HG03521 (cell line): ENCODE data around the gene ITGB7.

ENCODE experiments used
- ATAC-seq: cut with Tn5 transposase; IDR thresholded peaks from one replicate; pipeline ENCODE4 v1.9.1; 2021; ENCODE audit warnings: mild to moderate bottlenecking, moderate library complexity; ENCODE audit not compliant: unreplicated experiment

ITGB7 gene

GRCh38 chr12:53151039-53151438 lies 56.0 kb downstream of the ITGB7 start:
- ATAC-seq = no peak

- ATAC-seq = no peak
Observed at GRCh38 chr12:53147653-53148052, 59.4 kb downstream of the ITGB7 start.

- ATAC-seq = no peak
Observed at GRCh38 chr12:53147181-53147580, 59.9 kb downstream of the ITGB7 start.

- ATAC-seq = no peak
Observed at GRCh38 chr12:53145383-53146260, 61.4 kb downstream of the ITGB7 start.

GRCh38 chr12:53143355-53143754 lies 63.7 kb downstream of the ITGB7 start:
- ATAC-seq = no peak
